Gastrocnemius medialis (tissue), 4 donors: ENCODE results near the gene LARP1.

Experiments
- CTCF ChIP-seq, 5 experiments: fragments of 450-650 bp in 3 of 5; fragments of 200-600 bp in 2 of 5; sonication (generic) in 2 of 5; IDR thresholded peaks in 4 of 5; conservative IDR thresholded peaks in 1 of 5; 1 replicate in 4 of 5; 2 replicates in 1 of 5; pipeline ENCODE4 v1.5.1; 2016 to 2019; ENCODE audit warnings: antibody characterized with exemption in 5 of 5, mild to moderate bottlenecking in 3 of 5, moderate library complexity in 3 of 5
- POLR2A ChIP-seq, 2 donors: fragments of 450-650 bp; IDR thresholded peaks; one replicate each; pipeline ENCODE4 v1.6.1; 2017; ENCODE audit warnings: antibody characterized with exemption in 2 of 2, mild to moderate bottlenecking in 2 of 2, moderate library complexity in 2 of 2

- TF ChIP-seq CTCF (IDR thresholded peaks at IDR 0.05 in 4 of 5, conservative IDR thresholded peaks at IDR 0.05 in 1 of 5) (no peak), POLR2A (IDR thresholded peaks at IDR 0.05) (no peak)
Measured at GRCh38 chr5:154817815-154818214, 62.6 kb downstream of the LARP1 start.
